ENCODE measurements around the gene C1QL4. TPM values are rescaled to one million over a fixed set of nuclear protein-coding genes. Genes with fewer than 3 reads are reported as not detected.

The C1QL4 gene
- total and polyA plus RNA-seq, 2 of the 8 experiments (the other 6 are each of a cell fraction or from before 2014, with no cell fraction given), result 0.28 to 0.63 TPM

GRCh38 chr12:49297695-49298060 lies 39.3 kb downstream of the C1QL4 start:
- Histone ChIP-seq H3K56ac (replicated peaks; ENCODE audit: insufficient read length, low read depth, low read length) (no peak overlapping the region), H2BK12ac (ENCODE audit: low read depth, low read length) (no peak overlapping the region), H3K23ac (ENCODE audit: insufficient read length) (no peak overlapping the region), H3K4me1 (replicated peaks in 1 of 4; ENCODE audit: control insufficient read depth in 3 of 4, insufficient read depth in 4 of 4, low read length in 3 of 4) (peaks cover 0 to 35% (median 16%) of the 10 kb centered on the region in 4 experiments; a peak in 6 of 7 replicates), H3K36me3 (ENCODE audit: control insufficient read depth in 2 of 4, insufficient read depth in 4 of 4, low read length in 3 of 4) (no peaks in the 10 kb centered on the region), H2BK120ac (replicated peaks; ENCODE audit: low read depth, low read length) (no peak overlapping the region), H3K14ac (ENCODE audit: insufficient read length) (no peak overlapping the region), H2BK20ac (ENCODE audit: low read length) (no peak overlapping the region), H3K9me3 (ENCODE audit: insufficient read depth in 2 of 2, low read depth in 1 of 2, low read length in 1 of 2) (no peaks in the 10 kb centered on the region), H3K4me3 (ENCODE audit: extremely low read depth in 1 of 4, insufficient read depth in 2 of 4, low read depth in 3 of 4, low read length in 4 of 4) (peak overlapping the region in 2 of 4 experiments; percentile 15 to 59; a peak in 3 of 8 replicates), H3K27me3 (replicated peaks in 1 of 4; ENCODE audit: control insufficient read depth in 3 of 4, extremely low read depth in 1 of 4, insufficient read depth in 3 of 4, low read length in 3 of 4) (peaks cover 46 to 63% (median 59%) of the 10 kb centered on the region in 4 experiments), H3K79me1 (ENCODE audit: low read depth, low read length) (no peaks in the 10 kb centered on the region), H3K27ac (ENCODE audit: low read depth, low read length) (no peak overlapping the region), H4K8ac (ENCODE audit: extremely low read depth, insufficient read depth, low read length) (no peak overlapping the region), H3K4ac (replicated peaks; ENCODE audit: insufficient read length, low read depth, low read length) (no peak overlapping the region), H2BK5ac (ENCODE audit: low read depth, low read length) (no peak overlapping the region), H4K5ac (ENCODE audit: insufficient read length, low read depth, low read length) (no peak overlapping the region), H2AK5ac (ENCODE audit: low read depth, low read length) (no peak overlapping the region), H3K23me2 (ENCODE audit: low read depth, low read length) (peaks cover 11% of the 10 kb centered on the region; the same call in 1 of the 2 replicates), H4K20me1 (replicated peaks in 1 of 2; ENCODE audit: control insufficient read depth in 1 of 2, insufficient read depth in 2 of 2, low read length in 2 of 2) (peaks cover 2 to 20% of the 10 kb centered on the region in 2 experiments), H3K4me2 (ENCODE audit: insufficient read depth in 1 of 2, low read depth in 2 of 2, low read length in 2 of 2) (peak overlapping the region; percentile 60 to 99), H2AFZ (ENCODE audit: low read length) (no peak overlapping the region), H3K9ac (replicated peaks in 1 of 4; ENCODE audit: extremely low read depth in 1 of 4, low read depth in 3 of 4, low read length in 3 of 4) (no peak overlapping the region), H3K18ac (ENCODE audit: extremely low read depth, low read length) (no peak overlapping the region; the same call in 1 of the 2 replicates), H4K91ac (replicated peaks; ENCODE audit: insufficient read length, low read length) (no peak overlapping the region), H2BK15ac (ENCODE audit: low read length) (no peak overlapping the region), H3K79me2 (ENCODE audit: control insufficient read depth in 1 of 2, insufficient read depth in 2 of 2, low read length in 2 of 2) (no peaks in the 10 kb centered on the region)
- no peak for DNase-seq (ENCODE audit: low read depth in 1 of 2, low spot score in 2 of 2)
- ChIA-PET CTCF (ENCODE audit: partially characterized antibody) (interaction anchor here (0.7 to 14.4 kb wide), 27 partner anchors 7 to 513 kb away, joined by 3 to 276 read pairs (median 4); partner anchors contain the start of genes C1QL4, DNAJC22 and TROAP), POLR2A (ENCODE audit: partially characterized antibody) (interaction anchor here (0.9 to 1.7 kb wide), 6 partner anchors 18 to 45 kb away, joined by 3 to 9 read pairs (median 5); partner anchors contain the start of genes TROAP and TUBA1C)
- 42% methylated on average over 6 of the region's 8 CpGs; no CpG with 5 or more reads in 1 of the 2 experiments for WGBS, 2 experiments (ENCODE audit: extremely low coverage in 1 of 2, insufficient coverage in 1 of 2, insufficient read length in 1 of 2, insufficient replicate concordance in 2 of 2, low coverage in 1 of 2, low lambda C conversion rate in 2 of 2, missing lambda C conversion rate in 1 of 2)
- TF ChIP-seq SP2 (IDR thresholded peaks at IDR 0.05; ENCODE audit: low read length) (no peak), POLR2A (IDR thresholded peaks at IDR 0.05; ENCODE audit: control extremely low read depth in 1 of 2, low read depth in 2 of 2, low read length in 2 of 2) (no peak), CBX5 (IDR thresholded peaks at IDR 0.05; ENCODE audit: low read depth, low read length) (no peak), YY1 (IDR thresholded peaks at IDR 0.05; ENCODE audit: low read depth, low read length) (0 out of 2 replicates have a peak, but pooled peaks have one; percentile 4)
- TF ChIP-seq, protein P1, sequence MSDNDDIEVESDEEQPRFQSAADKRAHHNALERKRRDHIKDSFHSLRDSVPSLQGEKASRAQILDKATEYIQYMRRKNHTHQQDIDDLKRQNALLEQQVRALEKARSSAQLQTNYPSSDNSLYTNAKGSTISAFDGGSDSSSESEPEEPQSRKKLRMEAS (IDR thresholded peaks at IDR 0.05), result no peak
- FAIRE-seq, result no peak

Measured in H1 (cell line).